Measurements from ENCODE around the gene PANK3. TPM values are rescaled to one million over a fixed set of nuclear protein-coding genes. Genes with fewer than 3 reads are reported as not detected.

PANK3 gene
- total RNA-seq, 1 experiment from 2014 or later: 79.7 TPM

- H3K27ac ChIP-seq (ENCODE audit: low read length): no peak overlapping the region
- H3K9me3 ChIP-seq (ENCODE audit: control insufficient read depth, insufficient read depth, low read depth, low read length): no peaks in the 10 kb centered on the region
- H3K27me3 ChIP-seq (ENCODE audit: control insufficient read depth, insufficient read depth, low read length): no peaks in the 10 kb centered on the region
- POLR2A ChIA-PET: no interaction called here
- ATAC-seq: no peak
- no peak overlapping the region for H3K4me3 ChIP-seq (ENCODE audit: low read depth in 2 of 2, low read length in 2 of 2)
- H3K4me1 ChIP-seq (ENCODE audit: control insufficient read depth, insufficient read depth, low read length): no peaks in the 10 kb centered on the region
- TF ChIP-seq POLR2AphosphoS5 (IDR thresholded peaks at IDR 0.05; ENCODE audit: low read depth, low read length) (no peak), TCF7L2 (IDR thresholded peaks at IDR 0.05; ENCODE audit: low read depth, low read length) (no peak), REST (IDR thresholded peaks at IDR 0.05; ENCODE audit: insufficient read depth in 1 of 2, low read depth in 2 of 2, low read length in 1 of 2) (no peak), SIN3A (IDR thresholded peaks at IDR 0.05; ENCODE audit: borderline replicate concordance, insufficient read depth, low read depth, low read length) (no peak), CTCF (IDR thresholded peaks at IDR 0.05) (no peak)
- DNase-seq (ENCODE audit: low read depth, low spot score): no peak
- in situ Hi-C loops (cut with HindIII; ENCODE audit: low pct_unique_long_range_greater_than_20kb, low sequenced_read_pairs) (no loop called here), intact Hi-C loops (cut with micrococcal nuclease; ENCODE audit: unreplicated experiment) (no loop called here)
- H3K36me3 ChIP-seq (ENCODE audit: control insufficient read depth, insufficient read depth, low read length): no peaks in the 10 kb centered on the region
- BruUV-seq (replicated peaks): no TSS peak
- CTCF ChIA-PET: no interaction called here
Observed at GRCh38 chr5:168612123-168612522, 33.0 kb upstream of the PANK3 start.

- no peak overlapping the region for H3K4me3 ChIP-seq (ENCODE audit: low read depth in 2 of 2, low read length in 2 of 2)
- no peak for DNase-seq (ENCODE audit: low read depth, low spot score)
- H3K9me3 ChIP-seq (ENCODE audit: control insufficient read depth, insufficient read depth, low read depth, low read length): no peaks in the 10 kb centered on the region
- no TSS peak for BruUV-seq (replicated peaks)
- POLR2A ChIA-PET: no interaction called here
- no peak overlapping the region for H3K27ac ChIP-seq (ENCODE audit: low read length)
- no peak for ATAC-seq
- intact Hi-C loops (cut with micrococcal nuclease; ENCODE audit: unreplicated experiment): no loop called here
- no peaks in the 10 kb centered on the region for H3K4me1 ChIP-seq (ENCODE audit: control insufficient read depth, insufficient read depth, low read length)
- no peaks in the 10 kb centered on the region for H3K27me3 ChIP-seq (ENCODE audit: control insufficient read depth, insufficient read depth, low read length)
- CTCF ChIA-PET: no interaction called here
- in situ Hi-C loops (cut with HindIII; ENCODE audit: low pct_unique_long_range_greater_than_20kb, low sequenced_read_pairs): no loop called here
- TF ChIP-seq SIN3A (IDR thresholded peaks at IDR 0.05; ENCODE audit: borderline replicate concordance, insufficient read depth, low read depth, low read length) (no peak), POLR2AphosphoS5 (IDR thresholded peaks at IDR 0.05; ENCODE audit: low read depth, low read length) (no peak), TCF7L2 (IDR thresholded peaks at IDR 0.05; ENCODE audit: low read depth, low read length) (no peak), CTCF (IDR thresholded peaks at IDR 0.05) (no peak), REST (IDR thresholded peaks at IDR 0.05; ENCODE audit: insufficient read depth in 1 of 2, low read depth in 2 of 2, low read length in 1 of 2) (no peak)
- no peaks in the 10 kb centered on the region for H3K36me3 ChIP-seq (ENCODE audit: control insufficient read depth, insufficient read depth, low read length)
Observed at GRCh38 chr5:168611165-168611564, 32.0 kb upstream of the PANK3 start.
